NCI-H2196 (cell line): Measurements from ENCODE around the gene SLC18A3.

Source experiments
- DNase-seq: peaks from one replicate; lab custom pipeline; 2025; ENCODE audit not compliant: unreplicated experiment; lab: John Stamatoyannopoulos, UW

The SLC18A3 gene

GRCh38 chr10:49649936-49650723 is 40.0 kb downstream of the SLC18A3 start:
- no peak for DNase-seq

- no peak for DNase-seq
Measured at GRCh38 chr10:49650724-49651034, 40.6 kb downstream of the SLC18A3 start.

DNA sequence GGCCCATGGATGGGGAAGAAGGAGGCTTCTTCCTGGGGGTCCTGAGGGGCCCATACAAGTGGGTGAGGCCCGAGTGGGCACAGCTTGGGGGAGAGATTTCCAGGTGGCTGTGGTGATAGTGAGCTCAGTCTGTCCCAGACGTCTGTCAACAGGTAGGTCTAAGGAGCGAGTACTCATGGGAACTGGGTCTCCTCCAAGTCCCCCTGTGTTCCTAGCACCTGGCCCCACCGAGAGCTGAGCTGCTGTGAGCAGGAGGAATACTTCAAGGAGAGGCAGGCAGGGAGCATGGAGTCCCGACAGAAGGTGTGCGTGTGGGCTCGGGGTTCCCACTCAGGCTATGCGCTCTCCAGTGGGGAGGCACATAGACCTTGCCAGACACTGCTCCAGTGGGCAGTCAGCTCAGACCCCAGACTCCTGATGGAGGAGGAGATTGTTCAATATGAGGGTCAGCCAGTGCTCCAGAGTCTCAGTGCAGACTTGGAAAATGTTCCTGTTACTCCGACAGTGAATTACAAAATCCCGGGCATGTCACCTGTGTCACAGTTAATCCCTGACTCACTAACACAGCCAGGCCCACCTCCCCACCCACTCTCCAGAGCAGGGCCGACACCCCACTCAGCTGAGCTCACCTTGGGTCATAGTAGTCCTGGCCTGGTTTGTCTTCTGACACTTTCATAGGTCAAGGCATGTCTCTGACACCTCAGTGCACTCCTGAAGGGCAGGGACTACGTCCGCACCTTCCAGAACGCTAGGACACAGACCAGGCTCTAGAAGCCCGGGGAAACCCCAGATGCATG is 41.1 kb downstream of the SLC18A3 start:
- no peak for DNase-seq

DNA sequence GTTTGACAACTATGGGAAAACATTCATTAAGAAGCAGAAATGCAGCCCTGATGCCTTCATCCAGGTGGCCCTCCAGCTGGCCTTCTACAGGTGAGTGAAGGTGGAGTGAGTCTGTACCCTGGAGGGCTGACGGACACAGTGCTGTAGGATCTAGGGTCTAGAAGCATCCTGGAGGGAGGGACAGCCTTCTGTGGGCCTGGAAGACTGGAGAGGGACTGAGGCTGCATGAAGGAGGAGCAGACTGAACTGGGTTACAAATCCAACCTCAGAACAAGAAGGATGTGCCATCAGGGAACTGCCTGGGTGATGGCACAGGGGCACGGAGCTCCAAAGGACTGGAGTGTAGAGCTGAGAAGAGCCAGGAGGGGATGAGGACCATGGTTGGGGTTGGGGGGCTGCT is 41.8 kb downstream of the SLC18A3 start:
- no peak for DNase-seq

DNA sequence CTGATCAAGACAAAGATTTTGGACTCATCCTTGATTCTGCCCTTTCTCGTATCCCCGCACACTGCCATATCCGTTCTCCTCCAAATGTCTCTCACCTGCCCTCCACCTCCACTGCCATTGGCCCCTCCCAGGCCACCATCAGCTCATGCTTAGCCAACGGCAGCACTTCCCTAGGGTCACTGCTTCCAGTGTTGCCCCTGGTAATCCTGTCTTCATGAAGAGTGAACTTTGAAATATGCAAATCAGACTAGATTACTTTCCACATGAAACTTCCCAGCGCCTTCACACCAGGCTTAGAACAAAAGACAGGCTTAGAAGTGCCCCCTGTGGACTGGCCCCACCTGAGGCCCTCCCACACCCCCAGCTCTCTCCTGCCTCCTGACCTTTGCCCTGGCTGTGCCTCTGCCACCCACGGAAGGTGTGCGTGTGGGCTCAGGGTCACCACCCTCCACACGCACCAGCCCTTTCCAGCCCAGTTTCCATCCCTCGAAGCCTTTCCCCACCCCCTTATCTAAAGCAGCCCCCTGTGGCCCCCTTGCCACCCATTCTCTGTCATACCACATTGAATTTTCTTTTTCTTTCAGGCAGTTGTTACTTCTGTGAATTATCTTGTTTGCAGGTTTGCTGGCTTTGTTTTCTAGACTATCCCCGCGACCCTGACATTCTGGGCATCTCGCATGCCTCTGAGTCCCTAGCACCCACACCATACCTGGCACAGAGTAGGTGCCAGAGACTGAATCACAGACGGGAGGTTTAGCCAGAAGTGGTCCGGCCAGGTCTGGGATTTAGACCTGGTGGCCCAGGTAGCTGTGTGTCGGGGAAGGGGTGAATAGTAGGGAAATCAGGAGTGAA is 42.5 kb downstream of the SLC18A3 start:
- DNase-seq = no peak

- DNase-seq = no peak
Measured at GRCh38 chr10:49653273-49653929, 43.3 kb downstream of the SLC18A3 start.

DNA sequence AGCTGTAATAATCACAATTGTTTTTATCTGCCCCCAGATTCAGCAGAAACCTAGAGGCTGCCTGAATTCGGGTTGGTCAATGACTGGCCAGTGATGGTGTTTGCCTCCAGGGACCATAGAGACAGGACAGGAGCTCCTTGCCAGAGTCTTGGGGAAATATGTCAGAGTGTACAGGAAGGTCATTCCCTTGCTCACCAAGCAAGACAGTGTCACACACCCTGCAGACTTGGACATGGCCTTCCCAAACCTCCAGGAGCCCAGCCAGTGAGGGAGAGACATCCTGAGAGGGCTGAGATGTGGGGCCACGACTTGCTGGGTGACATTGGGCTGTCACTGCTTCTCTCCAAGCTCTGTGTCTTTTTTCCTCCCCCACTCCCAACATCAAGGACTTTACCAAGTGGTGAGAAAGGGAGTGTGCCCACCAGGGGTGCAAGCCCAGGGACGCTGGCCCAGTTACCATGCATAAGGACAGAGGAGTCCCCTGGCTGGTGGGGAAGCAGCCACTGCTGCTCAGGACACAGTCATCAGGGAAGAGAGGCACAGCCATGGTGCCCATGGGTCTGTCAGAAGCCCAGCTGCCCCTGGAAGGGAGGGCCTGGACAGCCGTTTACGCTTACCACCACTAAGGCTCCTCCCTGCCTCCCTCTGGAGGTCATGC is 44.1 kb downstream of the SLC18A3 start:
- no peak for DNase-seq

DNA sequence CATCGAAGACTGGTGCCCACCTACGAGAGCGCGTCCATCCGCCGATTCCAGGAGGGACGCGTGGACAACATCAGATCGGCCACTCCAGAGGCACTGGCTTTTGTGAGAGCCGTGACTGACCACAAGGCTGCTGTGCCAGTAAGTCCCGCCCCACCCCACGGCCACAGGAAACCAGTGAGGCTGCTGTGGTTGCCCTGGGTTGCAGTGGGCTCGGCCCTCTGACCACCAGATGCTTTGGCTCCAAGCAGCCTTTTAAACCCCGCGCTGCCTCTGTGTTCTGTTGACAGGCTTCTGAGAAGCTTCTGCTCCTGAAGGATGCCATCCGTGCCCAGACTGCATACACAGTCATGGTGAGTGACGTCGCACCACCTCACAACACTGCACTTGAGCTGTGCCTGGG is 45.0 kb downstream of the SLC18A3 start:
- no peak for DNase-seq

GRCh38 chr10:49656845-49657493 is 46.9 kb downstream of the SLC18A3 start:
- no peak for DNase-seq

GRCh38 chr10:49657606-49658005 is 47.5 kb downstream of the SLC18A3 start:
- DNase-seq = no peak

- DNase-seq = peak; percentile 29
Measured at GRCh38 chr10:49661140-49661856, 51.2 kb downstream of the SLC18A3 start.
